GM19372 (cell line): ENCODE measurements around the gene CDC25A.
A peak's percentile ranks its signal among the peaks of the same experiment; 100 is the strongest.

Experiments
- ATAC-seq: cut with Tn5 transposase; IDR thresholded peaks from one replicate; pipeline ENCODE4 v1.9.1; 2021; ENCODE audit warnings: mild to moderate bottlenecking, low read depth, moderate library complexity; ENCODE audit not compliant: unreplicated experiment

Gene CDC25A

DNA sequence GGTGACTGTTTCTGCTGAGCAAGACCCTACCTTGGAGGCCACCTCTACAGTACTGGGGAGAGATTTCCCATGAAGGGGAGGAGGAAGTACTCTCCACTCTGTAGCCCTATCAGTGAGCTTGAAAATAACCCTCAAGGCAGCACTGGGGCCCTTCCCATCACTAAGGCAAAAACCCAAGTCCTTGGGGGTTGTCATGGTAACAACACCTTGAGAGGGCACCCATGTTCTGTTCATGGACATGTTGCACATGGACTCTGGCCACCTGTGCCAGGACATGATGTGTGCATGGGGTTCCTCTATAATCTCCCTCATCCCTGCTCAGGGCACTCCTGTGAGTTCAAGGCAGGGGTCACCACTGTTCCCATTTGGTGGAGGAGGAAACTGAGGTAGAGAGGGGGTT lies 10.9 kb upstream of the CDC25A start:
- no peak for ATAC-seq

DNA sequence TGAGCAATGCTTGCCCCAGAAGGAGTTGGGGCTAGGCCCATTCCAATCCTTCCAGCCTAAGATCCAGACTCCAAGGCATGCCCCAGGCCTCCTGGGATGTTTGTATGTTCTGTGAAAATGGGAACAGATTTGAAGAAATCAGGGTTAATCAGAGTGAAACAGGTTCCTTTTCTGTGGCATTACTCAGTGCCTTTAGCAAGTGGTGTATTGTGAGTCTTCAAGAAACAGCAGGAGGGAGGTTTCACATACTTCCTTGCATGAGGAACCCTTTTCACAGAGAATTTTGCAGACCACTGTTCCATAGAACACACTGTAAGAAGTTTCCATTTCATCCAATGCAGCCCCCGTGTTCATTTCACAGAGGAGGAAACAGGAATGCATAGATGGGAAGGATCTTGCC lies 8.4 kb upstream of the CDC25A start:
- no peak for ATAC-seq

DNA sequence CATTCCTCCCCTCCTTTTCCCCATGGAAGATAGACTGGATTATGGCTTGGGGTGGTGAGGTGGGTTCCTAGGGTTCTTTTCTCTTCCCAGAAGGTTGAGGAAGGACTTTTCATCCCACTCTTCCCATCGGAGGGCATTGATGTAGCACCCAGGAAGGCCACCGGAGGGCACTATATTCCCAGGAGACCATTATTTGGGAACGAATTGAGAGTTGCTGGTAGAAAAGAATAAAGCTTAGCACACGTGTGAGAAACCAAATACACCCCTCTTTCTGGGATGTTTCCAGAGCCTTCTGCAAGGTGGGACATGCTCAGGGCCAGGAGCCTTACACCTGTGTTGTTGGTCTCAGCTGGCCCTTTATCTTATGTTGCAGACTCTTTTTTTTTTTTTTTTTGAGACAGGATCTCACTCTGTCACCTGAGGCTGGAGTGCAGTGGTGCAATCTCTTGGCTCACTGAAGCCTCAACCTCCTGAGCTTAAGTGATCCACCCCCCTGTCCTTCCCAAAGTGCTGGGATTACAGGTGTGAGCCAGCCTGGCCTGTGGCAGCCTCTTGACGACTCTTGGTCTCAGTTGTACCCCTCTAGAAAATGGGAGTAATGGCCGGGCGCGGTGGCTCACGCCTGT lies 6.3 kb upstream of the CDC25A start:
- ATAC-seq, result no peak

DNA sequence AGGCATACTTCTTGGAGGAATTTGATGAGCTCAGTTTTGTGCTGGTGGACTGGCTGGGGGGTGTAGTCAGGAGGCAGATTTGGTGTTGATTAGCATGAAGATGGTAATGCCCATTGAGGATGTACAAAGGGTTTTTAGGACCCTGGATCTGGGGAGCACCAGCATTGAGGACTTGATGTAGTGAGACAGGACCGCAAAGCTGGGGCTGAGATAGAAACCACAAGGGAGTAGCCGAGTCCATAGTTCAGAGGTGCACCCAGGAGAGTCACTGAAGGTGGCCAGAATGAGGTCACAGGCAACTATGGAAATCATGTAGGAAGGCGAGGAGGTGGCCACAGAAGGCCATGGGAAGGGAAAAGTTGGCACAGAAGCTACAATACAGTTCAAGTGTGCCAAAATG lies 2.7 kb upstream of the CDC25A start:
- no peak for ATAC-seq

DNA sequence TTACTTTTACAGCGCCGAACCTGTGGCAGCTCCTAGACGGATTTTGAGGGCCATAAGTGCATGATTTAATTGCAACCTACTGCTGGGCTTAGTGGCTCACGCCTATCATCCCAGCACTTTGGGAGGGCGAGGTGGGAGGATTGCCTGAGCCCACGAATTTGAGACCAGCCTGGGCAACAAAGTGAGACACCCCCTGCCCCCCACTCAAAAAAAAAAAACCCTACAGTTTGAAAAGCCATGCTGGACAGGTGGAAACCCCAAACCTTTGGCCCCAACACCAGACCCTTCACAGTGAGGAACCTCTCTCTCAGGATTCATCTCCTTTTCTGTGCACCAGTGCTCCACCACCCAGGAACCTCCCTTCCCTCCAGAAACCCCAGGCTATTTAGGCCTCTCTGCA lies 1.1 kb upstream of the CDC25A start:
- no peak for ATAC-seq

DNA sequence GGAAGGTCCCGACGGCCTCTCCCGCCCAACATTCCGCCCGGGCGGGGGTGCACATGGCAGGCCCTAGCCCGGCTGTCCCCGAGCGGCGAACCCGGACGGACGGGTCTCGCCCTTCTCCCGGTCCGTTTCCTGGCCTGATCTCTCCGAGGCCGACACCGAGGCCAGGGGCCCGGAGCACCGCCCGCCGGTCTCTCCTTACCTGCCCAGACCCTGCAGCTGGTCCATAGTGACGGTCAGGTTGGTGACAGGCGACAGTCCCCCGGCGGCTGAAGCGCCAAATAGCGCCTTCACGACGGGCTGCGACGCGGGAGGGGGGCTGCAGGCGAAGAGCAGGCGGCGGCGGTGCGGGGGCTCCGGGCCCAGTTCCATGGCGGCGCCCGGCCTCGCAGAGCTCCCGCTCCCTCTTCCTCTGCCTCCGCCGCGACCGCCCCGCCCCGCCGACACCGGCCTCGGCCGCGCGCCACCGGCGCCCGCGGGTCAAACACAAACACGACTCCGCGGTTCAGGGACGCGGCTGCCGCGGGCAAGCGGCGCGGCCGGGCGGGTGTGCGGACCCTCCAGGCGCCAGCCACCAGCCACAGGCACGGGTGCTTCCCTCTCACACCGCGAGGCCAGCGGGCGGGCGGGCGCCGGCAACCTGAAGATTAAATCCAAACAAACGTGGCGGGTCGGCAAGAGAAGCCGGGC lies 495 bp downstream of the CDC25A start:
- peak; percentile 18 for ATAC-seq

DNA sequence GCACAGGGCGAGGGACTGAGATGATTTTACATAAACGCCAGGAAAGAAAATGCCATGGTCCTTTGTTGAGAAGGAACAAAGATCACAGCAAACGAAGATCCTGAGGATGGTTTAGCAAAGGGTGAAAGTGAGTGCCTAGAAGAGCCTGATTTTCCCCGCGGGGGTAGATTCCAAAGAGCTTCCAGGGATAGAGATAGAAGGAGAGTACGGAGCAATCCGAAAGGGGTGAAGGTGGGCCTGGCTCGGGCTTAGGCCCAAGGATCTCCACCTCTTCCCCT lies 977 bp downstream of the CDC25A start:
- ATAC-seq, result no peak

DNA sequence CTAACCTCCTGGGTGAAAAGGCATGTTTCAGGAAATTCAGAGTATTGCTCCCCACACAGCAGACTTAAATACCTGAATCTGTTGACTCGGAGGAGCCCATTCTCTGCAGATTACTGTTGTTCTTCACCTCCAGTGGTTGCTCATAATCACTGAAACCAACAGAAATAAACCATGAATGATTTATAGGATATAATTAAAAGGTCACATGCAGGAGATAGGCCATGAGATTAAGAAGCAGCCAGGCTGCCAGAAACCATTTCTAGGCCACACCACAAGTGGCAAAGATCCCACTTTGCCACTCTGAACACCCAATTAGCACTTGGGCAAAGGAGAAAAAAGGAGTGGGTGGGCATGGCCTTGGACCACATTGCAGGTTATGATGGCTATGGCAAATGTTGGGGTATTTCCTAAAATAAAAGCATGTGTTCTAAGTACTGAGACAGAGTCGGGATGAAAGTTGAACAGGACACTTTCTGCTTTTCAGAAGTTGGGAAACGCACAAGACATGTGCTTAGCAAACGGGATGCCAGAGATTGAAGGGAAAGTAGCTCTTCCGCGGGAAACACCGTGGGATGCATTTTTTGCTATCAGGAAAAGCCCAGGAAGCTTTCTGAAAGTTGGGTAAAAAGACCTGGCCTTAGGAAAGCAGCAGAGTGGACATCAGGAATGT lies 1.5 kb downstream of the CDC25A start:
- ATAC-seq, result no peak

DNA sequence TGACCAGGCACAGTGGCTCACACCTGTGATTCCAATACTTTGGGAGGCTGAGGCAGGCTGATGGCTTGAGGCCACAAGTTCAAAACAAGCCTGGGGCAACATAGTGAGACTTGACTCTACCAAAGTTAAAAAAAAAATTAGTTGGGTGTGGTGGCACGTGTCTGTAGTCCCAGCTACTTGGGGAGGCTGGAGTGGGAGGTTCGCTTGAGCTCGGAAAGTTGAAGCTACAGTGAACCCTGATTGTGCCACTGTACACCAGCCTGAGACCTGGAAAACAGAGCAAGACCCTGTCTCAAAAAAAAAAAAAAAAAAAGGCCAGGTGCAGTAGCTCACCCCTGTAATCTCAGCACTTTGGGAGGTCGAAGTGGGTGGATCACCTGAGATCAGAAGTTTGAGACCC lies 3.1 kb downstream of the CDC25A start:
- ATAC-seq, result no peak

DNA sequence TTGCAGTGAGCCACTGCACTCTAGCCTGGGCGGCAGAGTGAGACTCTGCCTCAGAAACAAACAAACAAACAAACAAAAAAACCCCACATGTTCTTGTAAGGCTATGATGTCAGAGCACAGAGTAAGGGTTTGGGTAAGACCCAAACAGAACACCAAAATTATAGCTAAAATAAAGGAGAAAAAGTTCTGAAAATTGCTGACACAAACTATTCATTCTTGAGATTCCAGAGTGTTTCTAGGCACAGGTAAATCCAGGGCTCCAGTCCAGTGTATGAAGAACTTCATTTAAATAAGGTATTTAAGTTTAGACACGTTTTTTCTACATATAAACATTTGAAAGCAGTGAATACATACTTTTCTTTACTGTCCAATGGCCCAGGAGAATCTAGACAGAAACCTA lies 3.9 kb downstream of the CDC25A start:
- ATAC-seq, result no peak

DNA sequence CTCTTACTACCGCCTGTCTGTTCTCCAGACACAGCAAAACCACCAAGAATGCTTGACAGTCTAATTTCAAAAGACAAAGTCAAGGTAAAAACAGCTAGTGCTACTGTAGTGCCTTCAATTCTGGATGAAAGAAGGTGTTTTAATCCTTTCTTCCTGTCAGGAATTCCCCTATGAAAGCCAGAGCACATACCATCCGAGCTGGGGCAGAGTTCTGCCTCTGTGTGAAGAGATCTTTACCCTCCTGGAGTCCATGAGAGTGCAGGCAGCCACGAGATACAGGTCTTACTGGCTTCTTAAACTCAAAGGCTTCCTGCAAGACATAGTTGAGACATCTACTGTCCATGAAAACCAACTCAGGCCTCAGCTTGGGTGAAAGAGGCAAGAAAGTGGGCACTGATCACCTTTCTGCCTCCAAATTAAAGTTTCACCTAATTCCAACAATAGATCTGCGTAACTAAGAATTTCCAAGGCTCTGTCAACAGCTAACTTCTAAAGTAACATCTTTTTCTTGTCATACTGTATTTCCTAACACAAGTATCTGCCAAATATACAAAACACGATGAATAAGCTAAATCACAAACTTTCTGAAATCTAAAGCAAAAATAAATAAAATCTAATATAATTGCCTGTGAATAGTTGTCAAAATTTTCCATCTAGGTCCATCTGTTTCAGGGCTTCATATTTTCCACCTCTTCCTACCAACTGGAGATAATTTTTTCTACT lies 7.5 kb downstream of the CDC25A start:
- ATAC-seq, result no peak

DNA sequence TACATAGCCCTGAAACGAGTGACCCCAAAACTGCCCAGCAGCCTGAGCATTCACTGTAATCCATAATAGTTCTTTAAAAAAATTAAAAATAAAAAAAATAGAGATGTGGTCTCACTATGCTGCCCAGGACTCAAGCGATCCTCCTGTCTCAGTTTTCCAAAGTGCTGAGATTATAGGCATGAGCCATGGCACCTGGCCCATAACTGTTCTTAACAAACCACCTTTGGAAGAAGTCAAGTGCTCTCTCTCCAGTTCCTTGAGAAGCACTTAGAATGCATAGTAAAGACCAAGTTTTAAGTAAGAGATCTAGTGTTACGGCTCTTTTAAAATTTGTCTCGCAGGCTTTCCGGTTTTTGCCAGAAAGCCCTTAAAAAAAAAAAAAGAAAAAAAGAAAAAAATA lies 8.2 kb downstream of the CDC25A start:
- no peak for ATAC-seq

DNA sequence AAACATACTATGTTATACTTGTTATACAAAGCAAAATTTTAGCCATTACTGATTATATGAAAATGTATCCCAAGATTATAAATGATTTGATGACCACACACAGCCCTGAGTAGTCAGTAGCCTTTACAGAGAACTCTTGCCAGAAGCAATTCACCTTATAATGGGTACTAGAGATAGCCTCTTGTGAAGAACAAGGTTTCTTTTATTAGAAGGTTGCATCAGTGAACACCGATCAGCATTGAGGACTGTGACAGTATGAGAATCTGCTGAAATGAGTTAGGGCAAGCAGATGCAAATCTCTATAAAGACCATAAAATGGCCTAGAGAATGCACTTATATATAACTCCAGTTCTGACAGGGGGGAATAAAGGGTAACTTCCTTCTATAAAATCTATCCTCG lies 10.1 kb downstream of the CDC25A start:
- no peak for ATAC-seq

DNA sequence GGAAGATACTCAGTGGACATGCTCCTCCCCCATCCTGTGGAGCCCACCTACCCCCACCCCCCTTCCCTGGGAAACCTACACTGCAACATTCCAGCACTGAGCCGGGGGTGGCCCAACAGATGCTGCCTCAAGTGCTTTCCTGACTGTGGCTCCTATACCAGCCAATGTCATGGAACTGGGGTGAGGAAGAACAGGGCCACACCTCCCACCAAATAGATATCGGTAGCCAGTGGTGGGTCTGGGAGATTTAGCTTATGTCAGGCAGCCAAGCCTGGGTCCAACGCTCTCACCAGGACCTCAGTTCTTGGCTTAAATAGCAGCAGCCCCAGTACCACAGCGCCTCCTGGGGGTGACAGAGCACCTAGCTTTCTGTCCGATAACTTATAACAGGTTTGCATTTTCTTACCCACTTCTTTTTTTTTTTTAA lies 30.3 kb downstream of the CDC25A start:
- no peak for ATAC-seq

DNA sequence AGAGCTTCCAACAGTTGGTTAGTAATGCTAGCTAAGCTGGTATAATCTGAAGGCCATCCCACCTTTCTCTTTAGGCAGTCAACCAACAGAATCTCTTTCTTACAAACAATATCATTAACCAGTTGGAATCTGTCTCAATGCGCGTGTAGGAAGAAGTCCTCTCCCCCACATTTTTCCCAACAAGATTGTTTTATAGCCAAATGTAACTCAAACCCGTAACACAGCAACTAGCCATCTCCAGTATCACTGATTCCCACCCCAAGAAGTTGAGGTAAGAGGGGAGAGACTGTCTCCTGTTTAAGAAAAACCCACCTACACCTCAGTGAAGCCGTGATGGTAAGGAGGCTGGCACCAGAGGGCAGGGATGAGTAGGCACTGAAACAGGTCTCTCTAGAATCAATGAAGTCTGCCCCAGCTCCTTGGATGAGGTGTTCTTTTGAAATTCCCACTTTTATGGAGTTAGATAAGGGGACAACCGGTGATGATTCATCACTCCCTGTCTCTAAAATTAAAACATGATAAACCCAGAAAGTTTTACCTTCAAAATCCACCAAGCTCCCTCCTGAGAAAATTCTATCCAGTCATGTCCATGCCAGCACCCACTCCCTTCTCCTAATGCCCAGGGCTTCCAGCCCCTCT lies 30.9 kb downstream of the CDC25A start:
- no peak for ATAC-seq

DNA sequence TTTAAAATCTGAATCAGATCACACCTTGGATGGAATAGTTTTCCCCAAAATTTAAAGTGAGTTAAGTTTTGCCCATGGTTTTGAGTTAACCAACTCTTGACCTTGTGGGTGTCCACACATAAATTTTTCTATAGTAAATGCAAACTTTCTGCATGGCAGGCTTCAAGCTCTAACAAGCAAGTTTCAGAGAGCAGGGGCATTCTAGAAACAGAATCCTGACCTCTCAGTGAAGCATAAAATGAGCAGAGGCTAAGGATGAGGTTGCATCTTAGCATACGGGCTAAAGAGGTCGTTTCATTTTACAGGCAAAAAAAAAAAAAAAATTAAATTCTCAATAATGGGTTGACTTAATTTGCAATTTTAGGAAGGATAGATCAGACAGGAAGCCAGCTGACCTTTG lies 32.1 kb downstream of the CDC25A start:
- ATAC-seq, result no peak

DNA sequence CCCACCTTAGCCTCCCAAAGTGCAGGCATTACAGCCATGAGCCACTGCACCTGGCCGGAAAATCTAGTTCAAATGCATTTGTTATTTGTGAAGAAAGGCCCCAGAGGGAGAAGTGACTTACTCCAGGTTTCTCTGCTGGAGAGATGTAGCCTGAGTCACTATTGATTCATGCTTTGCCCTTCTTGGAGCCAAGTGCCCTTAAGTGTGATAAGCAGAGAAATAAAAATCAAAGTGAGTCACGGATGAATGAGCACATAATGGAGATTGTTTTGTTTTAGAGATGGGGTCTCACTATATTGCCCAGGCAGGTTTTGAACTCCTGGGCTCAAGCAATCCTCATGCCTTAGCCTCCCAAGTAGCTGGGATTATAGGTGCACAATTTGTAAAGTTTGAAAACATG lies 33.1 kb downstream of the CDC25A start:
- no peak for ATAC-seq

DNA sequence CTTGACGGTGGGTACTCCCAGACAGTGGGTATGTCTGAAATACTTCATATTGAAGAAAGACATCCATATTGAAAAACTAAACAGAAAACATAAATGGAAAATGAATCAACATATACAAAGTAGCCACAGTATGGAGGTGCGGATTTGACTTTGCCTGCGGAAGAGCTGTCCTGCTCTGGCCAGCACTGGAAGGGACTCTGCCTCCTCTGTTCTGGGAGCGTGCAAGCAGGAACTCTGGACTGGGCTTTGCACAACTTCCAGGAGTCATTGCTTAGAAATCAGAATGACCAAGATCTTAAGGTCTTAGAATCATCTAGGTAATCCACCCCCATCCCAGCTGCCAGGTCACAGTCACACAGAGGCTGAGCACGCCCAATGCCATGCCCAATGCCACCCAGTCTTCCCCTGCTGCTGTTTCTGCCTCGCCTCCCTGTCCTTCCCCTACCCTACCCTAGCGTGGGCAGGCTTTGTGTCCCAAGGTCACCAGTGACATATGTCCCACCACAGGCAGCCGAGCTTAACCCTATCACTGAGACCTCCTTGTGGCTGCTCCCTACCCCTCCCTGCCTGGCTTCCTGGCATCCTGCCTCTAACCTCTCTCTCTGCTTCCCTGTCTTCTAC lies 36.3 kb downstream of the CDC25A start:
- ATAC-seq, result no peak

DNA sequence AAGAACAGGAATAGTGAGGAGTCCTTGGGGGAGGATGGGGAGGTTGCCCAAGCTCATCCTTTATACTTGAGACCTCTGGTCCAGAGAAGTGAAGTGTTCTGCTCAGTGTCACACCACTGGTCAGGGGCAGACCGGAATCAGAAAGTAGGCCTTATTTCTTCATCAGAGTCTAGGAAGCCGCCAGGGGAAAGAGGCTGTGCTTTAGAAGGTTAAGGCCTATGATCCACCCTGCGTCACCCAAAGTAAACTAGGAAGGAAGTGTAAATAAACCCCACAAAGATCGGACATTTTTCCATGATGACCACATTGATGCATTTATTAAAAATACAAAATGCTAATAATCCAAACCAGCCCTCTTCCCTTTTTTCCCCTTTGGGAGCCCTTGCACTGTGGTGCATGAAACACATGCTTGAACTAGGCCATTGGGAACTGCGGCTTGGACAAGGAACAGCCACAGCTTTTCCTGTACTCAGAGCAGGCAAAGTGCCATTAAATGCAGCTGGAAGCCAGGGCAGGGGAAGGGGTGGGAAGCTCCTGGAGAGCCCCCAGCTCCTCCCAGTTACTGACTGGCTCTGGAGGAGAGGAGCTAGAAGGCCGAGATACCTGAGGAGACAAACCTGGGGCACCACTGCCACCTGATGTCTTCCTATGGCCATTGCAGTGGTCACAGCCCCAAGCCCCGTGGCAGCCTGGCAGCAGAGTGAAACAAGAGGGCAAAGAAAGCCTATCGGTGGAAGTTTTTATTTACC lies 37.0 kb downstream of the CDC25A start:
- no peak for ATAC-seq

DNA sequence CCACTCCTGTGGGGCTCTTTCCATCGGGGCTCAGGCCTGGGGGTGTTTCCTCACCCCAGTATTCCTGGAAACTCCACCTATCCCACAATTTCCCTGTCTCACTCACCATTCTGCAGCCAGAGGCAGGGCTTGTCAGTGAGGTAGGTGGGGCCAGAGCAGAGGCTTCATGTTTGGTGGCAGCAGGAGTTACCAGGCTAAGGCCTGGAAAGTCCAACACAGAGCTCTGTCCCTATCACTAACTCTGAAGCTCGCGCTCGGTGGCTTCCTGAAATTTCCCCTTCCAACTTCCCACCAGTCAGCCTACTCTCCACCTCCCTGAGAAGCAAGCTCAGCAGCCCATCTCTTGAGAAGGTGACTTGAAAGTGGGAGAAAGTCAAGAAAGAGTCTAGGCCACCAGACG lies 44.2 kb downstream of the CDC25A start:
- ATAC-seq, result no peak
